Type B pancreatic cell (in vitro differentiated cells): ENCODE results near the gene INSM1. TPM values are rescaled to one million over a fixed set of nuclear protein-coding genes. Genes with fewer than 3 reads are reported as not detected.

Experiments
- DNase-seq: peaks from one replicate; pipeline ENCODE4 v3.0.0; 2021; ENCODE audit warnings: mixed read lengths; ENCODE audit not compliant: unreplicated experiment; ENCODE audit errors: extremely low spot score
- H3K27ac Mint-ChIP-seq: 2 replicates; pipeline ENCODE4 v1.8.0; 2021; ENCODE audit warnings: mild to moderate bottlenecking, mixed read lengths
- H3K27me3 Mint-ChIP-seq: 2 replicates; pipeline ENCODE4 v1.8.0; 2021; ENCODE audit warnings: mixed read lengths
- H3K36me3 Mint-ChIP-seq: 2 replicates; pipeline ENCODE4 v1.8.0; 2021; ENCODE audit warnings: mixed read lengths
- H3K4me1 Mint-ChIP-seq: one replicate; pipeline ENCODE4 v1.8.0; 2021; ENCODE audit warnings: mixed read lengths; ENCODE audit not compliant: unreplicated experiment
- H3K4me3 Mint-ChIP-seq: 2 replicates; pipeline ENCODE4 v1.8.0; 2021; ENCODE audit warnings: mild to moderate bottlenecking, mixed read lengths
- H3K9me3 Mint-ChIP-seq: 2 replicates; pipeline ENCODE4 v1.8.0; 2021; ENCODE audit warnings: mixed read lengths
- CTCF ChIP-seq: fragments of 200-600 bp; sonication (generic); conservative IDR thresholded peaks from 2 replicates; pipeline ENCODE4 v1.5.0; 2021; ENCODE audit warnings: antibody characterized with exemption, mild to moderate bottlenecking
- total RNA-seq: library from RNA; stranded (reverse); gene quantifications from 2 replicates; pipeline ENCODE4 v1.2.1, GENCODE V29; 2021; ENCODE audit warnings: low replicate concordance

Gene INSM1
- total RNA-seq, 1 donor from 2014 or later: 36.0 TPM

- no peak for TF ChIP-seq CTCF
- H3K27me3 Mint-ChIP-seq: peaks cover 9% of the 10 kb centered on the region
- H3K27ac Mint-ChIP-seq: no peak overlapping the region
- H3K4me3 Mint-ChIP-seq: no peak overlapping the region
- no peaks in the 10 kb centered on the region for H3K9me3 Mint-ChIP-seq
- H3K4me1 Mint-ChIP-seq: no peaks in the 10 kb centered on the region
- H3K36me3 Mint-ChIP-seq: no peaks in the 10 kb centered on the region
- no peak for DNase-seq
Measured at GRCh38 chr20:20327746-20328145, 40.2 kb upstream of the INSM1 start.

DNA sequence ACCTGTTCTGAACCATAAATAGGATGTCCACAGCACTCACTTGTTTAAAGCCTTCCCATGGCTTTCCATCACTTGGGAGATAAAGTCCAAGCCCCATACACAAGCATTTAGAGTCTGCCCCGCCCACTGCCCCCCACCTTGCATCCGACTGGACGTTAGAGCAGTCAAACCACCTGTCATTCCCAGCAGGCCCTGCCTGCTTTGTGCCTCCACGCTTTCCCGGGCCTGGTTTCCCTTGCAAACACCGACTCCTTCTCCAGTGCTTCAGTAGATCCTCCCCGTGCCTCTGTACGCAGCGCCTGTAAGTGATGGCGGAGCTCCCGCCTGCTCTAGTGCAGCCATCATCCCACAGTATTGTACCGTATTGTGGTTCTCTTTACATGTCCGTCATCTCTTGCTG, 38.3 kb upstream of the INSM1 start:
- Mint-ChIP-seq H3K4me3 (no peak overlapping the region), H3K27ac (no peak overlapping the region), H3K36me3 (no peaks in the 10 kb centered on the region), H3K4me1 (no peaks in the 10 kb centered on the region), H3K27me3 (peaks cover 6% of the 10 kb centered on the region), H3K9me3 (no peaks in the 10 kb centered on the region)
- DNase-seq: no peak
- TF ChIP-seq CTCF: no peak

DNA sequence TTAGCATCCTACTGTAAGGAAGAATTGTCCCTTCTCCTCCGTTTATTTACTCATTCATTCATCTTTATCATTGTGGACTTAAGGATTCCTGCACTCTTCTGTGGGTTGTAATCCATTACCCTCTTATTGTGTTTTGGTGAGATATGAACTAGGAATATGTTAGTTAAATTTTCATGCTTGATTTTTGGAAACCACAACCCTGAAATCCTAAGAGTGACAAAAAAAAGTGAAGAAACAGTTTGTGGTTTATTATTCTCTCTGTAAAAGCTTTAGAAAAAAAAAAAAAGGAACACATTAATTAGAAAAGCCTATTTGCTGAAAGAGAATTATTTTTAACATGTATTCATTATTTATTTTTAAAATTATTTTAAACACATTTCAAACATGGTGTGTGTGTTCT, 36.7 kb upstream of the INSM1 start:
- H3K27ac Mint-ChIP-seq: no peak overlapping the region
- H3K27me3 Mint-ChIP-seq: peaks cover 6% of the 10 kb centered on the region
- H3K4me3 Mint-ChIP-seq: no peak overlapping the region
- TF ChIP-seq CTCF: no peak
- no peaks in the 10 kb centered on the region for H3K9me3 Mint-ChIP-seq
- no peaks in the 10 kb centered on the region for H3K4me1 Mint-ChIP-seq
- no peak for DNase-seq
- no peaks in the 10 kb centered on the region for H3K36me3 Mint-ChIP-seq

DNA sequence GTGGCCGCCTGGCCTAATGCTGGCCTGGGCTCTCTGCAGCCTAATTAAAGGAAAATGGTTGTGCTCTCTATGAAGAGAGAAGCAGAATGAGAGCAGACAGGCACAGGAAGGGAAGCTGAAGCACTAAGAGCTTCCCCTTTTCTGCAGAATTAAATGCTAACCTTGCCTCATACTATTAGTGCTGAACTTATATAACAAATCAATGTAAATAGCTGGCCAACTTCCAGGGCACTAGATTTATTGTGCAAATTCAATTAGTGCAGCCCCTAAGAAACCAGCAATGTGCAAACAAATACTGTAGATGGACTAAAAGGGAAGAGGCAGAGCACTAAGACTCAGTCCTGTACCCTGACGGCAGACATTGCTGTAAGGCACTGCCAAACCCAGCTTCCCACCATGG, 36.1 kb upstream of the INSM1 start:
- H3K27ac Mint-ChIP-seq: no peak overlapping the region
- H3K27me3 Mint-ChIP-seq: peaks cover 6% of the 10 kb centered on the region
- no peak for DNase-seq
- no peaks in the 10 kb centered on the region for H3K9me3 Mint-ChIP-seq
- no peak overlapping the region for H3K4me3 Mint-ChIP-seq
- no peaks in the 10 kb centered on the region for H3K36me3 Mint-ChIP-seq
- H3K4me1 Mint-ChIP-seq: no peaks in the 10 kb centered on the region
- TF ChIP-seq CTCF: no peak

DNA sequence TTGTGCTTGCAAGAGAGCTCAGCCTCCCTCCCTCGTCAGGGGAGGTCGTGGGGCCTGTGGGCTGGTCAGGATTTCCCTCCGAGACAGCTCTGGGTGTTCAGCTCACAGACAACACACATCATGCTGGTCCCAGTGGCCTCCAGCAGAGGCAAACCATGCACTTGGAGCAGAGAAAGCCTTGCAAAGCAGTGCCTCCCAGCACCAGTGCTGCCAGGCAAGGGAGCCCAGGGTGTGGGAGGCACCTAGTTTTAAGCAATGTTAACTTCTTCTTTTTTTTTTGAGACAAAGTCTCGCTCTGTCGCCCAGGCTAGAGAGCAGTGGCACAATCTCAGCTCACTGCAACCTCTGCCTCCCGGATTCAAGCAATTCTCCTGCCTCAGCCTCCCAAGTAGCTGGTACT, 34.0 kb upstream of the INSM1 start:
- no peaks in the 10 kb centered on the region for H3K4me1 Mint-ChIP-seq
- peaks cover 6% of the 10 kb centered on the region for H3K27me3 Mint-ChIP-seq
- no peak overlapping the region for H3K27ac Mint-ChIP-seq

More for the DNA sequence above, 34.0 kb upstream of the INSM1 start:
- Mint-ChIP-seq H3K4me3 (no peak overlapping the region), H3K9me3 (no peaks in the 10 kb centered on the region), H3K36me3 (no peaks in the 10 kb centered on the region)
- no peak for TF ChIP-seq CTCF
- no peak for DNase-seq
